Measurements from ENCODE around the gene LAMA4. TPM values are rescaled to one million over a fixed set of nuclear protein-coding genes. Genes with fewer than 3 reads are reported as not detected.

Gene LAMA4, protein sequence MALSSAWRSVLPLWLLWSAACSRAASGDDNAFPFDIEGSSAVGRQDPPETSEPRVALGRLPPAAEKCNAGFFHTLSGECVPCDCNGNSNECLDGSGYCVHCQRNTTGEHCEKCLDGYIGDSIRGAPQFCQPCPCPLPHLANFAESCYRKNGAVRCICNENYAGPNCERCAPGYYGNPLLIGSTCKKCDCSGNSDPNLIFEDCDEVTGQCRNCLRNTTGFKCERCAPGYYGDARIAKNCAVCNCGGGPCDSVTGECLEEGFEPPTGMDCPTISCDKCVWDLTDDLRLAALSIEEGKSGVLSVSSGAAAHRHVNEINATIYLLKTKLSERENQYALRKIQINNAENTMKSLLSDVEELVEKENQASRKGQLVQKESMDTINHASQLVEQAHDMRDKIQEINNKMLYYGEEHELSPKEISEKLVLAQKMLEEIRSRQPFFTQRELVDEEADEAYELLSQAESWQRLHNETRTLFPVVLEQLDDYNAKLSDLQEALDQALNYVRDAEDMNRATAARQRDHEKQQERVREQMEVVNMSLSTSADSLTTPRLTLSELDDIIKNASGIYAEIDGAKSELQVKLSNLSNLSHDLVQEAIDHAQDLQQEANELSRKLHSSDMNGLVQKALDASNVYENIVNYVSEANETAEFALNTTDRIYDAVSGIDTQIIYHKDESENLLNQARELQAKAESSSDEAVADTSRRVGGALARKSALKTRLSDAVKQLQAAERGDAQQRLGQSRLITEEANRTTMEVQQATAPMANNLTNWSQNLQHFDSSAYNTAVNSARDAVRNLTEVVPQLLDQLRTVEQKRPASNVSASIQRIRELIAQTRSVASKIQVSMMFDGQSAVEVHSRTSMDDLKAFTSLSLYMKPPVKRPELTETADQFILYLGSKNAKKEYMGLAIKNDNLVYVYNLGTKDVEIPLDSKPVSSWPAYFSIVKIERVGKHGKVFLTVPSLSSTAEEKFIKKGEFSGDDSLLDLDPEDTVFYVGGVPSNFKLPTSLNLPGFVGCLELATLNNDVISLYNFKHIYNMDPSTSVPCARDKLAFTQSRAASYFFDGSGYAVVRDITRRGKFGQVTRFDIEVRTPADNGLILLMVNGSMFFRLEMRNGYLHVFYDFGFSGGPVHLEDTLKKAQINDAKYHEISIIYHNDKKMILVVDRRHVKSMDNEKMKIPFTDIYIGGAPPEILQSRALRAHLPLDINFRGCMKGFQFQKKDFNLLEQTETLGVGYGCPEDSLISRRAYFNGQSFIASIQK (N-terminal part only)
- total RNA-seq (2016; rRNA removed; fragmentation: Illumina TruSeq; extraction: Trizol) = not detected in 2 replicates
- total RNA-seq (2016; cell fraction: cytosol; rRNA removed; fragmentation: Illumina TruSeq; extraction: Trizol; ENCODE audit: low read depth) = not detected in 2 replicates
- total RNA-seq (2016; cell fraction: insoluble cytoplasmic fraction; rRNA removed; fragmentation: Illumina TruSeq; extraction: Trizol) = not detected in 2 replicates
- not detected in 2 replicates for total RNA-seq (2016; cell fraction: membrane; rRNA removed; fragmentation: Illumina TruSeq; extraction: Trizol)
- total RNA-seq (2016; cell fraction: nucleus; rRNA removed; fragmentation: Illumina TruSeq; extraction: Trizol) = not detected in 2 replicates
- not detected in 2 replicates for polyA plus RNA-seq (2011; rRNA removed)
- not detected in 2 replicates for polyA plus RNA-seq (2011; cell fraction: cytosol; rRNA removed)
- not detected in 2 replicates for polyA plus RNA-seq (2011; cell fraction: nucleus; rRNA removed)
- 0.05 TPM in 1 of 2 replicates, not detected in the other for polyA plus RNA-seq (2012)
- polyA plus RNA-seq (2016; cell fraction: cytosol; fragmentation: Illumina TruSeq; extraction: Trizol; ENCODE audit: low read depth) = not detected in 2 replicates
- polyA plus RNA-seq (2016; cell fraction: insoluble cytoplasmic fraction; fragmentation: Illumina TruSeq; extraction: Trizol; ENCODE audit: low read depth) = not detected in 2 replicates
- polyA plus RNA-seq (2016; cell fraction: membrane; fragmentation: Illumina TruSeq; extraction: Trizol; ENCODE audit: low read depth) = not detected in 2 replicates
- polyA plus RNA-seq (2016; cell fraction: nucleus; fragmentation: Illumina TruSeq; extraction: Trizol; ENCODE audit: insufficient read depth, low read depth) = not detected in 2 replicates
- polyA minus RNA-seq (2011; rRNA and poly(A)+ RNA removed; ENCODE audit: low replicate concordance) = 0.30 TPM in 1 of 2 replicates, not detected in the other
- not detected in 2 replicates for polyA minus RNA-seq (2011; cell fraction: cytosol; rRNA and poly(A)+ RNA removed)
- polyA minus RNA-seq (2011; cell fraction: nucleus; rRNA and poly(A)+ RNA removed) = not detected in 2 replicates
- not detected for Bru-seq, nascent RNA
- percentile 1 among the genes with signal in this experiment for BruChase-seq, experiment 1, labeled RNA remaining after a 6-hour chase
- BruChase-seq, experiment 2, labeled RNA remaining after a 2-hour chase = not detected
- long read RNA-seq, experiment 1 = 0 reads
- long read RNA-seq, experiment 2 = 0 reads

- H3K79me2 ChIP-seq (ENCODE audit: insufficient read depth, low read length) = no peaks in the 10 kb centered on the region
- peak within 1 kb of the TSS; percentile 34 for H3K4me2 ChIP-seq (ENCODE audit: low read depth, low read length)
- H3K9ac ChIP-seq (ENCODE audit: insufficient read depth, low read depth, low read length) = no peak within 1 kb of the TSS
- BruUV-seq (replicated peaks) = no TSS peak
- CTCF ChIA-PET (ENCODE audit: low intra/inter-chr PET ratio, low total read pairs) = no interaction called here
- FAIRE-seq (no peak), DNase-seq (ENCODE audit: low spot score) (no peak), ATAC-seq (peak; percentile 81)
- H2AFZ ChIP-seq (ENCODE audit: low read length) = peak within 1 kb of the TSS; percentile 10
- no peaks in the 10 kb centered on the region for H3K9me3 ChIP-seq (ENCODE audit: low read length)
- H3K36me3 ChIP-seq (replicated peaks in 1 of 2; ENCODE audit: control insufficient read depth in 1 of 2, insufficient read depth in 2 of 2, low read length in 2 of 2) = no peaks in the 10 kb centered on the region
- H4K20me1 ChIP-seq (ENCODE audit: insufficient read depth, low read length) = no peaks in the 10 kb centered on the region
- intact Hi-C loops (cut with micrococcal nuclease; ENCODE audit: unreplicated experiment) = no loop called here
- WGBS (ENCODE audit: low lambda C conversion rate) = 24% methylated on average over 42 of the region's 52 CpGs
- POLR2A ChIA-PET = no interaction called here
- H3K4me1 ChIP-seq (ENCODE audit: insufficient read depth, low read length) = no peaks in the 10 kb centered on the region
- H3K4me3 ChIP-seq (replicated peaks in 1 of 3; ENCODE audit: insufficient read depth in 1 of 3, low read depth in 2 of 3, low read length in 3 of 3) = peak within 1 kb of the TSS in 1 of 3 experiments; percentile 38; a peak in 1 of 6 replicates
- in situ Hi-C loops (cut with HindIII; ENCODE audit: extremely low pct_ligation_motif_present, low pct_unique_long_range_greater_than_20kb) = no loop called here
- no peak within 1 kb of the TSS for H3K27ac ChIP-seq (ENCODE audit: extremely low read length, insufficient read depth, low read length)
- peaks cover 4 to 29% of the 10 kb centered on the region in 2 experiments; a peak in 4 of 5 replicates for H3K27me3 ChIP-seq (ENCODE audit: control insufficient read depth in 1 of 2, insufficient read depth in 2 of 2, low read length in 2 of 2)
- no peak for TF ChIP-seq ATF7-NPFF (CRISPR knock-in tag; IDR thresholded peaks at IDR 0.05; ENCODE audit: low read depth)
- 0 out of 2 replicates have a peak, but pooled peaks have one; percentile 55 for TF ChIP-seq HNRNPL (IDR thresholded peaks at IDR 0.05; ENCODE audit: low read depth, low read length)
- no peak for TF ChIP-seq ASH2L (IDR thresholded peaks at IDR 0.05; ENCODE audit: insufficient read length, low read depth, low read length)
- TF ChIP-seq, protein P1, sequence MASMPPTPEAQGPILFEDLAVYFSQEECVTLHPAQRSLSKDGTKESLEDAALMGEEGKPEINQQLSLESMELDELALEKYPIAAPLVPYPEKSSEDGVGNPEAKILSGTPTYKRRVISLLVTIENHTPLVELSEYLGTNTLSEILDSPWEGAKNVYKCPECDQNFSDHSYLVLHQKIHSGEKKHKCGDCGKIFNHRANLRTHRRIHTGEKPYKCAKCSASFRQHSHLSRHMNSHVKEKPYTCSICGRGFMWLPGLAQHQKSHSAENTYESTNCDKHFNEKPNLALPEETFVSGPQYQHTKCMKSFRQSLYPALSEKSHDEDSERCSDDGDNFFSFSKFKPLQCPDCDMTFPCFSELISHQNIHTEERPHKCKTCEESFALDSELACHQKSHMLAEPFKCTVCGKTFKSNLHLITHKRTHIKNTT (CRISPR knock-in tag; IDR thresholded peaks at IDR 0.05) = no peak
- TF ChIP-seq, protein P2, sequence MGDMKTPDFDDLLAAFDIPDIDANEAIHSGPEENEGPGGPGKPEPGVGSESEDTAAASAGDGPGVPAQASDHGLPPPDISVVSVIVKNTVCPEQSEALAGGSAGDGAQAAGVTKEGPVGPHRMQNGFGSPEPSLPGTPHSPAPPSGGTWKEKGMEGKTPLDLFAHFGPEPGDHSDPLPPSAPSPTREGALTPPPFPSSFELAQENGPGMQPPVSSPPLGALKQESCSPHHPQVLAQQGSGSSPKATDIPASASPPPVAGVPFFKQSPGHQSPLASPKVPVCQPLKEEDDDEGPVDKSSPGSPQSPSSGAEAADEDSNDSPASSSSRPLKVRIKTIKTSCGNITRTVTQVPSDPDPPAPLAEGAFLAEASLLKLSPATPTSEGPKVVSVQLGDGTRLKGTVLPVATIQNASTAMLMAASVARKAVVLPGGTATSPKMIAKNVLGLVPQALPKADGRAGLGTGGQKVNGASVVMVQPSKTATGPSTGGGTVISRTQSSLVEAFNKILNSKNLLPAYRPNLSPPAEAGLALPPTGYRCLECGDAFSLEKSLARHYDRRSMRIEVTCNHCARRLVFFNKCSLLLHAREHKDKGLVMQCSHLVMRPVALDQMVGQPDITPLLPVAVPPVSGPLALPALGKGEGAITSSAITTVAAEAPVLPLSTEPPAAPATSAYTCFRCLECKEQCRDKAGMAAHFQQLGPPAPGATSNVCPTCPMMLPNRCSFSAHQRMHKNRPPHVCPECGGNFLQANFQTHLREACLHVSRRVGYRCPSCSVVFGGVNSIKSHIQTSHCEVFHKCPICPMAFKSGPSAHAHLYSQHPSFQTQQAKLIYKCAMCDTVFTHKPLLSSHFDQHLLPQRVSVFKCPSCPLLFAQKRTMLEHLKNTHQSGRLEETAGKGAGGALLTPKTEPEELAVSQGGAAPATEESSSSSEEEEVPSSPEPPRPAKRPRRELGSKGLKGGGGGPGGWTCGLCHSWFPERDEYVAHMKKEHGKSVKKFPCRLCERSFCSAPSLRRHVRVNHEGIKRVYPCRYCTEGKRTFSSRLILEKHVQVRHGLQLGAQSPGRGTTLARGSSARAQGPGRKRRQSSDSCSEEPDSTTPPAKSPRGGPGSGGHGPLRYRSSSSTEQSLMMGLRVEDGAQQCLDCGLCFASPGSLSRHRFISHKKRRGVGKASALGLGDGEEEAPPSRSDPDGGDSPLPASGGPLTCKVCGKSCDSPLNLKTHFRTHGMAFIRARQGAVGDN (CRISPR knock-in tag; IDR thresholded peaks at IDR 0.05) = peak; percentile 38
- 0 out of 2 replicates have a peak, but pooled peaks have one; percentile 29 for TF ChIP-seq NCOA1 (CRISPR knock-in tag; IDR thresholded peaks at IDR 0.05)
These were observed at the start of gene LAMA4 for GRCh38 chr6:112253841-112254816. LAMA4 (minus strand) TSS chr6:112254567; CDS start chr6:112254150, 417 bp downstream.
